Right hindlimb (tissue), 1 donor: ENCODE measurements around the gene GMFB.
"Not testable (repeated sequence)": the region's sequence is repeated elsewhere in the genome, so short reads cannot be mapped to it uniquely, and the experiment has no call there.

Experiments
- DNase-seq: peaks from one replicate; pipeline ENCODE4 v3.0.0-alpha.2; 2018

Gene GMFB

GRCh38 chr14:54490445-54491175, 1.8 kb upstream of the GMFB start:
- DNase-seq: no peak

DNA sequence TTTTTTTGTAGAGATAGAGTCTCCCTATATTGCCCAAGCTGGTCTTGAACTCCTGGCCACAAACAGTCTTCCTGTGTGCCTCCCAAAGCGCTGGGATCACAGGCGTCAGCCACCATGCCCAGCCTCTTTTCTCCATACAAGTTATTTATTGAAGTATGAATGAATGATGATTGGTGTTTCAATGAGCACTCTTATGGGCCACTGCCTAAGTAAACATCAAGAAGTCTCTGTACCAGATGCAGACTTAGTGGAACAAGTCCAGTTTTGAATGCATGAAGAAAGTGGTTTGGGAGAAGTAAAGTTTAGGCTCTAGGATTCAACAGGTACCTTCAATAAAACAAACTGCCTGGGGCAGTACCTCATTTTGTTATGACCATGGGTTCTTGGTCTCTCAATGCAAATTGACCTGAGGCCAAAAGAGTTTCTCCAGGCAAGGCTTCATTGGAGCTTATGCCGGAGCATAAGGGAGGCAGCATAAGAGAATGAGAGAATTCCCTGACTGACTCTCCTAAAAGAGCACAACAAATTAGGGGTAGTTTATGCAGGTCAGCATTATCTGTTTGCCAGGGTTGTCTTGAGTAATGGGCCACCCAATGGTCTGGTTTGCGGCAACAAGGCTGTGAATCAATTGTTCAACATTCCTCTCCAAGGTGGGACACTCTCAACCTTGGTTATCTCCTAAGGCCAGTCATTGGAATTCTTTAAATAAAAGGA, 1.1 kb upstream of the GMFB start:
- DNase-seq: no peak

GRCh38 chr14:54489318-54489683, 521 bp upstream of the GMFB start:
- no peak for DNase-seq

DNA sequence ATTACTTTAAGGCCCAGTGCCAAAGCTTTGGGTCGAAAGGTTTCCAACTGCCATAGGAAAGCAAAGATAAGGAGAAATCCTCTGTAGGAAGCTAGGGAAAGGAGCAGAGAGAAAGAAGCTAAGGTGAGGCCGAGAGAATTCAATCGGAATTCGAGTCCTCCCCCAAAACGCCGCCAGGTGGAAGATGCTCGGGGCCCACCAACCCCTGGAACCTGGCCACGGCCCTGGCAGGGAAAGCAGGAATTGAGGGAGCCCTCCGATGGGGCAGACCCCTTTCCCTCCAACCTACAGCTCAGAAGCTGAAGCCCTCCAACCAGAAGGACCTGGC, 498 bp downstream of the GMFB start:
- DNase-seq: no peak

- no peak for DNase-seq
These were observed 1.0 kb downstream of the GMFB start for GRCh38 chr14:54487771-54488170.

- DNase-seq: no peak
These were observed 2.1 kb downstream of the GMFB start for GRCh38 chr14:54486685-54487084.

DNA sequence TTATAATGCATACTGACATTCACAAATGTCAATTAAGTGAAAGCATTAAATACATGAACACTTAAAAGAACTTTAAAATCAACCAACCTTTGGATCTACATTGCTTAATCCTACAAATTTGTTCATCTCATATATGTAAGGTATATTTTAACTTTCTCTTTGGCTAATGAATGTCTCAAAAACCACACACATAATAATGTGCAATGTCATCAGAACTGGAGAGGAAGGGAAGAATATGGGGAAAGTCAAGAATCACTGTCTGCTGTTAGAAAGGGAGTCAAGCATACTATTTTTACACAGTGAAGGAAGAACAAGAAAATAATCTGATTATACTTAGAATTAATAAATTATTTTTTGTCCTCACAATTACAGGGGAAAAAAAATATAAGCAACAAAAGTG, 4.9 kb downstream of the GMFB start:
- no peak for DNase-seq

DNA sequence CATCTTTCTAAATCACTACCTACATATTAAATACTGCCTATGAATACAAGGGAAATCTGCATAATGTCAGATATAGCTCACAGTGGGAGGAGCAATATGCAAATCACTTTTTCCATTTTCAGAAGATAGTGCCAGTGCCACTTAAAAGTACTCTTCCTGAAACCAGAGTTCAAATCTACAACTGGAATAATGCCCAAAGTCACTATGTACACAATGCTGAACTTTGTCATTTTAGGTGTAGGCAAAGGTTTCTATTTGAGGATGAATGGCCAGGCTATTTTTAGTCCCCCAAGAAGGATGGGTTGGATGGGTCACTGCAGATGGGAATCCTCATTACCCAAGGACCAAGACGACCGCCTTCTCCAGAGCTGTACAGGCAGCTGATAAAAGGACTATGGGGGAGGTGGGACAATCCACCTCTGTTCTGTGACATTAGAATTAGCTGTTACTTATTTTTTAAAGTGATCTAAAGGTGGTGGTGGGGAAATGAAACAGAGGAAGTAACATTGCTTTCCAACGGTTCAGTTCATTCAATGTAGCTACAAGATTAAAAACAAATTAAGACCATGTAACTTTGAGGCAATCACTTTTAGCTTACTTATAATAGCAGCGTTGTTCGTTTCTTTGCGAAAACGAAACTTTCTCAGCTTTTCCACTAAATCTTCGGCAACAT, 5.6 kb downstream of the GMFB start:
- DNase-seq: no peak

DNA sequence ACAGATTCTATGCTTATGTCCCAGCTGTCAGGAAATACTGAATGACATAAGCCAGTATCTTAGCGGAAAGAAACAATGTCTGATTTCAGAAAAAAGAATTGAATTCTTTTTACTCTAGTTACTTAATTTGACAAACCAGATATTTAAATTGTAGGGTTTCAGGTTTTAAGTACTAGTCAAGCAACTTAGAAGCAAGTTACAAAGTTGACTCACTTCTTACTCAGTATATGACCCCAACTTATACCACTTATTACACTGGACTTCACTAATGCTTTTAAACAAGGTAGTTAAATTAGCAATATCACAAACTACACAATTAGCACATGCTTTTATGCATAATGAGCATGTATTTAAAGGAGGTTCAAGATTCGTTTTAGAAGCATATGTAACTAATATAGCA, 7.1 kb downstream of the GMFB start:
- no peak for DNase-seq

- DNase-seq: no peak
These were observed 7.8 kb downstream of the GMFB start for GRCh38 chr14:54480830-54481562.

GRCh38 chr14:54478636-54479215, 10.1 kb downstream of the GMFB start:
- no peak for DNase-seq

GRCh38 chr14:54475911-54476310, 12.9 kb downstream of the GMFB start:
- no peak for DNase-seq

- no peak for DNase-seq
These were observed 13.4 kb downstream of the GMFB start for GRCh38 chr14:54475187-54475899.

DNA sequence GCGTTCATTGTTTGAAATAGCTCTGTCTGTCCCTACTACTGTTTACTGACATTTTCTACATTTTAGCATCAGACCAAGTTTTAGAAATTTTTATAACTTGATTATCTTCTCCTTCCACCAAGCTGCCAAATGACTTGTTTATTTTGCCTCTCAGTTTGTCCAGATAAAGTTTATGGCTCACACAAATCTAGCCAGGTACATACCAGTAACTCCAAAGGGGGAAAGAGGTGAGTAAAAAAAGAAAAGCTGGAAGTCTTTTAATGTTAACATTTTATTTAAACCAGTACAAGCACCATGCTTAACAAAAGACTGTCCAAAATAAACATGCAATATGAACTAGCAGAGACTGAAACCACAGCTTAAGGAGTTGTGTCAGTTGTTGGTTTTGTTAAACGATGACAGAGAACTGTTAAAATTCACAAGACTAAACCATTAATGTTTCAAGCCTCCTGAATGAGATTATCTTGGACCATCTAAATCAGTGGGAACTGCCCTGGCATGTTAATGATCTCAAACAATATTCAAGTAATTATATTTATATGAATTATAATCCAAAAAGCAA, 14.5 kb downstream of the GMFB start:
- DNase-seq: no peak

GRCh38 chr14:54472315-54472714, 16.5 kb downstream of the GMFB start:
- no peak for DNase-seq

- no peak for DNase-seq
These were observed 17.1 kb downstream of the GMFB start for GRCh38 chr14:54471641-54472040.

GRCh38 chr14:54470701-54471100, 18.1 kb downstream of the GMFB start:
- no peak for DNase-seq

- no peak for DNase-seq
These were observed 21.5 kb downstream of the GMFB start for GRCh38 chr14:54467280-54467679.

GRCh38 chr14:54465654-54466053, 23.1 kb downstream of the GMFB start:
- DNase-seq: no peak

GRCh38 chr14:54462048-54462447, 26.7 kb downstream of the GMFB start:
- no peak for DNase-seq

- no peak for DNase-seq
These were observed 29.7 kb downstream of the GMFB start for GRCh38 chr14:54459106-54459505.

DNA sequence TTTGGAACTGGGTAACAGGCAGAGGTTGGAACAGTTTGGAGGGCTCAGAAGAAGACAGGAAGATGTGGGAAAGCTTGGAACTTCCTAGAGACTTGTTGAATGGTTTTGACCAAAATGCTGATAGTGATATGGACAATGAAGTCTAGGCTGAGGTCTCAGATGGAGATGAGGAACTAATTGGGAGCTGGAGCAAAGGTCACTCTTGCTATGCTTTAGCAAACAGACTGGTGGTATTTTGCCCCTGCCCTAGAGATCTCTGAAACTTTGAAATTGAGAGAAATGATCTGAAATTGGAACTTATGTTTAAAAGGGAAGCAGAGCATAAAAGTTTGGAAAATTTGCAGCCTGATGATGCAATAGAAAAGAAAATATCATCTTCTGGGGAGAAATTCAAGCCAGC, 30.2 kb downstream of the GMFB start:
- DNase-seq: not testable (repeated sequence)
